CD4-positive, alpha-beta T cell treated with Interferon alpha-2 for 1 hour (primary cell): ENCODE results near the gene DLGAP1.

Experiments used
- DNase-seq, 2 donors: peaks; one replicate each; pipeline ENCODE4 v3.0.0-alpha.2; 2020 to 2022

DLGAP1 gene

GRCh38 chr18:3649135-3649632 lies 805.9 kb downstream of the DLGAP1 start:
- DNase-seq, result no peak

- DNase-seq, result no peak
Observed at GRCh38 chr18:3648641-3649040, 806.5 kb downstream of the DLGAP1 start.

GRCh38 chr18:3648200-3648599 lies 806.9 kb downstream of the DLGAP1 start:
- DNase-seq, result no peak

GRCh38 chr18:3647636-3648035 lies 807.5 kb downstream of the DLGAP1 start:
- no peak for DNase-seq

GRCh38 chr18:3645384-3646156 lies 809.5 kb downstream of the DLGAP1 start:
- no peak for DNase-seq

- DNase-seq, result no peak
Observed at GRCh38 chr18:3634250-3634939, 820.7 kb downstream of the DLGAP1 start.

GRCh38 chr18:3631887-3632286 lies 823.2 kb downstream of the DLGAP1 start:
- DNase-seq, result no peak

- DNase-seq, result no peak
Observed at GRCh38 chr18:3626929-3627458, 828.1 kb downstream of the DLGAP1 start.

GRCh38 chr18:3625742-3626091 lies 829.4 kb downstream of the DLGAP1 start:
- no peak for DNase-seq

- peak; percentile 24 to 62 for DNase-seq
Observed at GRCh38 chr18:3624935-3625741, 830.0 kb downstream of the DLGAP1 start.

GRCh38 chr18:3624546-3624934 lies 830.6 kb downstream of the DLGAP1 start:
- DNase-seq, result no peak

- no peak for DNase-seq
Observed at GRCh38 chr18:3623769-3624545, 831.1 kb downstream of the DLGAP1 start.

GRCh38 chr18:3620146-3621119 lies 834.7 kb downstream of the DLGAP1 start:
- no peak for DNase-seq

- DNase-seq, result no peak
Observed at GRCh38 chr18:3619746-3620145, 835.4 kb downstream of the DLGAP1 start.

- no peak for DNase-seq
Observed at GRCh38 chr18:3619222-3619621, 835.9 kb downstream of the DLGAP1 start.

- DNase-seq, result no peak
Observed at GRCh38 chr18:3616744-3617143, 838.4 kb downstream of the DLGAP1 start.

GRCh38 chr18:3616142-3616541 lies 839.0 kb downstream of the DLGAP1 start:
- no peak for DNase-seq

GRCh38 chr18:3615374-3615985 lies 839.6 kb downstream of the DLGAP1 start:
- DNase-seq, result no peak

- DNase-seq, result no peak
Observed at GRCh38 chr18:3612315-3612714, 842.8 kb downstream of the DLGAP1 start.

GRCh38 chr18:3611313-3612090 lies 843.6 kb downstream of the DLGAP1 start:
- DNase-seq, result no peak
